ENCODE data around the gene CCDC187.

CCDC187 gene

GRCh38 chr9:136265561-136266355 lies 38.1 kb downstream of the CCDC187 start:
- DNase-seq, result no peak

- no peak for DNase-seq
Measured at GRCh38 chr9:136264441-136265405, 39.2 kb downstream of the CCDC187 start.

- DNase-seq, result no peak
Measured at GRCh38 chr9:136264031-136264430, 39.9 kb downstream of the CCDC187 start.

- no peak for DNase-seq
Measured at GRCh38 chr9:136262671-136263178, 41.2 kb downstream of the CCDC187 start.

GRCh38 chr9:136261686-136262430 lies 42.0 kb downstream of the CCDC187 start:
- no peak for DNase-seq

- DNase-seq, result no peak
Measured at GRCh38 chr9:136260936-136261472, 42.9 kb downstream of the CCDC187 start.

GRCh38 chr9:136260521-136260920 lies 43.4 kb downstream of the CCDC187 start:
- no peak for DNase-seq

- DNase-seq, result no peak
Measured at GRCh38 chr9:136259836-136260235, 44.1 kb downstream of the CCDC187 start.

- DNase-seq, result no peak
Measured at GRCh38 chr9:136259517-136259813, 44.4 kb downstream of the CCDC187 start.

- DNase-seq, result no peak
Measured at GRCh38 chr9:136258786-136259516, 44.9 kb downstream of the CCDC187 start.

- DNase-seq, result no peak
Measured at GRCh38 chr9:136258299-136258625, 45.6 kb downstream of the CCDC187 start.

GRCh38 chr9:136257381-136258298 lies 46.3 kb downstream of the CCDC187 start:
- no peak for DNase-seq

GRCh38 chr9:136255896-136256890 lies 47.7 kb downstream of the CCDC187 start:
- DNase-seq, result no peak

- no peak for DNase-seq
Measured at GRCh38 chr9:136255166-136255538, 48.7 kb downstream of the CCDC187 start.

- no peak for DNase-seq
Measured at GRCh38 chr9:136254381-136255165, 49.3 kb downstream of the CCDC187 start.

- DNase-seq, result no peak
Measured at GRCh38 chr9:136253246-136254130, 50.4 kb downstream of the CCDC187 start.

- DNase-seq, result no peak
Measured at GRCh38 chr9:136252846-136253245, 51.0 kb downstream of the CCDC187 start.

GRCh38 chr9:136252281-136252680 lies 51.6 kb downstream of the CCDC187 start:
- DNase-seq, result no peak
